Measurements from ENCODE around the gene KCNN1.

KCNN1 gene

DNA sequence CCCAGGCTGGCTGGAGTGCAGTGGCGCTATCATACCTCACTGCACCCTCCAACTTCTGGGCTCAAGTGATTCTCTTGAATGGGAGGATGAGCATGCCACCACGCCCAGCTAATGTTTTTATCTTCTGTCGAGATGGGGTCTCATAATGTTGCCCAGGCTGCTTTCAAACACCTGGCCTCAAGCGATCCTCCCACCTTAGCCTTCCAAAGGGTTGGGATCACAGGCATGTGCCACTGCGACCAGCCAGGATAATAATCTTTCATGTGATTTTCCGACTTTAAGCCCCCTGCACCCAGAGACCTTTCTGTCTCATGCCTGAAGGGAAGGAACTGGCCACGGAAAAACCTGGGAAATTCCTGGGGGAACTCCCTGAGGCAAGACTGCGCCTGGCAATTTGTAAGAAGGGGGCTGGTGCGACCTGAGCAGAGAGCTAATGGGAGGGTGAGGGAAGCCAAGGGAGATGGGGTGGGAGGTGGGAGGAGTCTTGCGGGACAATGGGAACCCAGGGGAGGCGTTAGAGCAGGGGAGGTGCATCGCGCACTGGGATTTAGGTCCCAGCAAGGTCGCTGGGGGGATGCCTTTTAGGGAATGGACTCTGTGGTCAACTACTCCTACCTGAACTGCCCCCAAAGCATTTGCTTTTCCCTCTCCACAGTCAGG is 35.2 kb upstream of the KCNN1 start:
- TF ChIP-seq, protein P1, sequence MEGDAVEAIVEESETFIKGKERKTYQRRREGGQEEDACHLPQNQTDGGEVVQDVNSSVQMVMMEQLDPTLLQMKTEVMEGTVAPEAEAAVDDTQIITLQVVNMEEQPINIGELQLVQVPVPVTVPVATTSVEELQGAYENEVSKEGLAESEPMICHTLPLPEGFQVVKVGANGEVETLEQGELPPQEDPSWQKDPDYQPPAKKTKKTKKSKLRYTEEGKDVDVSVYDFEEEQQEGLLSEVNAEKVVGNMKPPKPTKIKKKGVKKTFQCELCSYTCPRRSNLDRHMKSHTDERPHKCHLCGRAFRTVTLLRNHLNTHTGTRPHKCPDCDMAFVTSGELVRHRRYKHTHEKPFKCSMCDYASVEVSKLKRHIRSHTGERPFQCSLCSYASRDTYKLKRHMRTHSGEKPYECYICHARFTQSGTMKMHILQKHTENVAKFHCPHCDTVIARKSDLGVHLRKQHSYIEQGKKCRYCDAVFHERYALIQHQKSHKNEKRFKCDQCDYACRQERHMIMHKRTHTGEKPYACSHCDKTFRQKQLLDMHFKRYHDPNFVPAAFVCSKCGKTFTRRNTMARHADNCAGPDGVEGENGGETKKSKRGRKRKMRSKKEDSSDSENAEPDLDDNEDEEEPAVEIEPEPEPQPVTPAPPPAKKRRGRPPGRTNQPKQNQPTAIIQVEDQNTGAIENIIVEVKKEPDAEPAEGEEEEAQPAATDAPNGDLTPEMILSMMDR (IDR thresholded peaks at IDR 0.05; ENCODE audit: control insufficient read depth, insufficient read depth, low read depth, low read length, missing control alignments): no peak
- no peak overlapping the region for H3K4me3 ChIP-seq (ENCODE audit: control insufficient read depth, low read depth, low read length)
- DNase-seq (ENCODE audit: low read depth): no peak

DNA sequence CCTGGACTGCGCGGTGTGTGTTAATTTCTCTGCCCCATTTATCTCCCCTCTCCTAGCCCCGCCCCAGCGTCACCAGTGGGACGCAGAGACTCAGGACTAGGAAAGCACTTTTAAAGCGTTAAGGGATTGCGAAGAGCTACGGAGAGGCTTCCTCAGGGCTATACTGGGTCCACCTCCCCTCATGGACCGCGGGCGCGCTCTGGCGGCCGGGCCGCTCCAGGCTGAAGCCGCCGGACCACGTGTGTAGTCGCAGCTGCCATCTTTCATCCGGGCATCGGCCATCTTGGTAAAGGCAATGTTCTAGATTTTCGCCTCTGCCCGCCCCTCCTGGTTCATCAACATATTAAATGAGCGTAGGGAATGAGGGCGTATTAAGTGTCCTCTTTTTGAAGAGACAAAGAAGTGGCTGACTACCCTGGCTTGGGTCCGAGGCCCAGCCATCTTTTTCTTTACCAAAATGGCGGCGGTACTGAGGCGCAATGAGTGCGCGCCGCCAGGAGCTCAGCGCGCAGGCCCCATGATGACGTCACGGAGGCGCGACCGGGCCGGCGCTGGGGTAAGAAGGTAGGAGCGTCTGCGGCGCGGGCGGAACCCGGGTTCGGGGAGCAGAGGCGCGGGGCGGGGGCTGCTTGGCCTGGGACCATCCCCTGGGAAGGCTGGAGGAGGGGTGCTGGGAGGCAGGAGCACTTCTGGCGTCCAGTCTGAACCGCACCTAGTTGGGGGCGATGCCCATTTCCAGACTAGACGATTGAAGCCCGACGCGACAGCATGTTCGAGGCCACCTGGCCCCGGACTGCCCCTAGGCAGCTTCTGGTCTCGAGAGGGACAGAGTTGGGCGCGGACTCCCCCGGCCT is 34.2 kb upstream of the KCNN1 start, which contains the start of gene CCDC124:
TSS of gene CCDC124 (plus strand) at position 531 of the 854 bp plus-strand sequence. CDS start 3,406 bp downstream, outside the sequence.
- TF ChIP-seq, protein P1 (IDR thresholded peaks at IDR 0.05; ENCODE audit: control insufficient read depth, insufficient read depth, low read depth, low read length, missing control alignments): peak; percentile 97
- H3K4me3 ChIP-seq (ENCODE audit: control insufficient read depth, low read depth, low read length): peak within 1 kb of the TSS; percentile 92
- DNase-seq (ENCODE audit: low read depth): peak; percentile 55

DNA sequence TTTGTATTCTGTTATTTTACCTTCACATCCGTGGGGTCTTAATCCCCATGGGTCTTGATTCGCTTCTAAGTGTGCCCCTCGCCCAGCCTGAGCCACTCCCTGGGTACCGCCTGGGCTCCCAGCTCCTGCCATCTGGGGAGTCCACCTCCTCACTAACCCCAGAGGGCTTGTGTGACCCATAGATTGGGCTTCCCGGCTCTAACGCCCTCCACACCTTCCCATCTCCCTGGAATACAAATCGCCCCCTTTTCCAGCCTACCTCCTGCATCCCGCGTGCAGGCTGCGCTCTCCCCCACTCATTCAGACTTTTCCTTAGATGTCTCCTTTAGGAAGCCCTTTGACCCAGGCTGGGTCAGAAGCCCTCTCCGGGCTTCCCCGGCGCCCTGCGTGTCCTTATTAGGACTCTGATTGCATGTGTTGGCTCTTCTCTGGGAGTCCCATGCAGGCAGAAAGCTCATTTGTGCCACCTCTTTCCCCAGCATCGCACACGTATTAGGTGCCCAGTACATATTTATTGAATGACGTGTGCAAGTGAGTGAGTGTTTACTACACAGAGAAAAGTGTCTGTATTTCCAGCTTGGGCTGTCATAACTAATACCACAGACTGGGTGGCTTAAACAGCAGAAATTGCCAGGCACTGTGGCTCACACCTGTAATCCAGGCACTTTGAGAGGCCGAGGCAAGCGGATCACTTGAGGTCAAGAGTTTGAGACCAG is 33.3 kb upstream of the KCNN1 start:
- no peak for DNase-seq (ENCODE audit: low read depth)
- TF ChIP-seq, protein P1 (IDR thresholded peaks at IDR 0.05; ENCODE audit: control insufficient read depth, insufficient read depth, low read depth, low read length, missing control alignments): no peak
- peak overlapping the region; percentile 92 for H3K4me3 ChIP-seq (ENCODE audit: control insufficient read depth, low read depth, low read length)

DNA sequence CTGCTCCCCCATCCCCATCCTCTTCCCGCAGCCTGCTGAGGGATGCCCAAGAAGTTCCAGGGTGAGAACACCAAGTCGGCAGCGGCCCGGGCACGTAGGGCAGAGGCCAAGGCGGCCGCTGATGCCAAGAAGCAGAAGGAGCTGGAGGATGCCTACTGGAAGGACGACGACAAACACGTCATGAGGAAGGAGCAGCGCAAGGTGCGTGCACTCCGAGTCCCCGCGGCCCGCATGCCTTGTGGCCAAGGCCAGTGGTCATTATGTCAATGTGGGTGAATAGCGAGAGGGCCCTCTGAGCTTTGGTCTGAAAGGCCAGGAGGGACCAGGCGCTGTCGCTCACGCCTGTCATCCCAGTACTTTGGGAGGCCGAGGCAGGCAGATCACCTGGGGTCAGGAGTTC is 30.5 kb upstream of the KCNN1 start:
- no peak for DNase-seq (ENCODE audit: low read depth)
- TF ChIP-seq, protein P1 (IDR thresholded peaks at IDR 0.05; ENCODE audit: control insufficient read depth, insufficient read depth, low read depth, low read length, missing control alignments): no peak
- no peak overlapping the region for H3K4me3 ChIP-seq (ENCODE audit: control insufficient read depth, low read depth, low read length)

DNA sequence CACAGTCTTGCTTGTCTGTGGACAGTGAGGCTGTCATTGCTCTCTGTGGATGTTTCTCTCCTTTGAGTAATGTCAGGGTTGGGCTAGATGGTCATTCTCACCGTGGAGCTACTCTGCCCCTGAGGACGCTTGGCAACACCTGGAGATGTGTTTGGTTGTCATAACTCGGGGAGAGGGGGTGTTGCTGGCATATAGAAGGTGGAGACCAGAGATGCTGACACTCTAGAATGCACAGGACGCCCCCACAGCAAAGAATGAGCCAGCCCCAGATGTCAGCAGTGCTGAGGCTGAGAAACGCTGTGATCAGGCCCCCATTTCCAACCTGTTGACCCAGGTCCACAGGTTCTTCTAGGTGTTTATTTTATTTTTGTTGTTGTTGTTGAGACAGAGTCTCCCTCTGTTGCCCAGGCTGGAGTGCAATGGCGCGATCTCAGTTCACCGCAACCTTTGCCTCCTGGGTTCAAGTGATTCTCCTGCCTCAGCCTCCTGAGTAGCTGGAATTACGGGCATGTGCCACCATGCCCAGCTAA is 29.5 kb upstream of the KCNN1 start:
- TF ChIP-seq, protein P1 (IDR thresholded peaks at IDR 0.05; ENCODE audit: control insufficient read depth, insufficient read depth, low read depth, low read length, missing control alignments): no peak

More for the DNA sequence above, 29.5 kb upstream of the KCNN1 start:
- H3K4me3 ChIP-seq (ENCODE audit: control insufficient read depth, low read depth, low read length): no peak overlapping the region
- no peak for DNase-seq (ENCODE audit: low read depth)

Measured in AG09309 (cell line).